Subcutaneous abdominal adipose tissue (tissue), 5 donors: Measurements from ENCODE around the gene PRR20C.
A peak's percentile ranks its signal among the peaks of the same experiment; 100 is the strongest.
"Not testable (repeated sequence)": the region's sequence is repeated elsewhere in the genome, so short reads cannot be mapped to it uniquely, and the experiment has no call there.

ENCODE experiments used
- H3K27ac ChIP-seq: one replicate; pipeline ENCODE4 v1.7.0; 2013; ENCODE audit warnings: low read depth, mild to moderate bottlenecking, inconsistent platforms, low read length, moderate library complexity
- H3K27me3 ChIP-seq, 5 donors: one replicate each; pipeline ENCODE4 v1.7.0; 2013; ENCODE audit warnings: low read length in 5 of 5, inconsistent platforms in 1 of 5; ENCODE audit not compliant: control insufficient read depth in 5 of 5, insufficient read depth in 4 of 5
- H3K36me3 ChIP-seq, 5 donors: one replicate each; pipeline ENCODE4 v1.7.0; 2013; ENCODE audit warnings: low read length in 5 of 5; ENCODE audit not compliant: control insufficient read depth in 5 of 5, insufficient read depth in 5 of 5
- H3K4me1 ChIP-seq, 5 donors: one replicate each; pipeline ENCODE4 v1.7.0; 2013; ENCODE audit warnings: low read length in 5 of 5, mild to moderate bottlenecking in 3 of 5, moderate library complexity in 1 of 5; ENCODE audit not compliant: control insufficient read depth in 5 of 5, insufficient read depth in 5 of 5
- H3K4me3 ChIP-seq, 5 donors: one replicate each; pipeline ENCODE4 v1.7.0; 2013; ENCODE audit warnings: low read length in 5 of 5, low read depth in 1 of 5
- H3K9ac ChIP-seq, 5 donors: one replicate each; pipeline ENCODE4 v1.7.0; 2013; ENCODE audit warnings: low read length in 5 of 5, mild to moderate bottlenecking in 4 of 5, moderate library complexity in 3 of 5
- H3K9me3 ChIP-seq, 5 donors: one replicate each; pipeline ENCODE4 v1.7.0; 2013; ENCODE audit warnings: low read length in 5 of 5; ENCODE audit not compliant: control insufficient read depth in 5 of 5
- donor health status: healthy.
- donor health status: healthy.
- donor health status: healthy.
- donor health status: healthy.
- donor health status: healthy.

Gene PRR20C

DNA sequence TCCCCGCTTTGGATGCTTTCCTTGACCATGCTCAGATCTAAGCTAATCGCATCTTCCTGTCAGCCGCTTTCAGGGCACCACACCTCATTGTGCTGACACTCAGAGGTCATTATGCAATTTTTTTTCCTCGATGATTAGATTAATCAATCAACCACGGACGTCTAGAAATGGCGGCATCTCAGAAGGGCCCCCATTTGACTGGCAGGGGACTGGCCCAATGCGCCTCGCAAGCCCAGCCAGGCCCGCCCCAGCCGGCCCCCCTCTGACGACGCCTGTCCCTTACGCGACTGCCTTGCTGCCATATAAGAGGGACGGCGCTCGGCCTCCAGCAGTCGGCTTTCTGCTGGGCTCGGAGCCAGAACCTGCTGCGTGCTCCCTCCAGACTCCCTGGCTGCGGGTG lies at the start of gene PRR20C:
TSS of gene PRR20C (plus strand) at position 301 of the 400 bp plus-strand sequence. CDS start 387 bp downstream, outside the sequence.
- not testable (repeated sequence) for H3K4me1 ChIP-seq, H3K27me3 ChIP-seq, H3K9ac ChIP-seq, H3K27ac ChIP-seq, H3K9me3 ChIP-seq, H3K36me3 ChIP-seq, H3K4me3 ChIP-seq

GRCh38 chr13:57114945-57115344 lies 38.9 kb upstream of the PRR20C start:
- Histone ChIP-seq H3K9ac (no peak overlapping the region), H3K9me3 (peaks cover 0 to 8% (median 5%) of the 10 kb centered on the region in 5 donors), H3K4me3 (no peak overlapping the region), H3K27ac (no peak overlapping the region), H3K36me3 (no peaks in the 10 kb centered on the region), H3K27me3 (no peaks in the 10 kb centered on the region), H3K4me1 (peaks cover 0 to 3% (median 0%) of the 10 kb centered on the region in 5 donors)

- Histone ChIP-seq H3K9ac (no peak overlapping the region), H3K36me3 (no peaks in the 10 kb centered on the region), H3K27ac (peak overlapping the region; percentile 86), H3K4me3 (no peak overlapping the region), H3K9me3 (no peaks in the 10 kb centered on the region), H3K27me3 (no peaks in the 10 kb centered on the region), H3K4me1 (peaks cover 0 to 15% (median 6%) of the 10 kb centered on the region in 5 donors)
Measured at GRCh38 chr13:57123681-57124080, 30.2 kb upstream of the PRR20C start.

GRCh38 chr13:57128909-57129308 lies 25.0 kb upstream of the PRR20C start:
- Histone ChIP-seq H3K9me3 (no peaks in the 10 kb centered on the region), H3K27ac (no peak overlapping the region), H3K36me3 (no peaks in the 10 kb centered on the region), H3K27me3 (no peaks in the 10 kb centered on the region), H3K9ac (no peak overlapping the region), H3K4me1 (peaks cover 0 to 5% (median 4%) of the 10 kb centered on the region in 5 donors), H3K4me3 (no peak overlapping the region)

DNA sequence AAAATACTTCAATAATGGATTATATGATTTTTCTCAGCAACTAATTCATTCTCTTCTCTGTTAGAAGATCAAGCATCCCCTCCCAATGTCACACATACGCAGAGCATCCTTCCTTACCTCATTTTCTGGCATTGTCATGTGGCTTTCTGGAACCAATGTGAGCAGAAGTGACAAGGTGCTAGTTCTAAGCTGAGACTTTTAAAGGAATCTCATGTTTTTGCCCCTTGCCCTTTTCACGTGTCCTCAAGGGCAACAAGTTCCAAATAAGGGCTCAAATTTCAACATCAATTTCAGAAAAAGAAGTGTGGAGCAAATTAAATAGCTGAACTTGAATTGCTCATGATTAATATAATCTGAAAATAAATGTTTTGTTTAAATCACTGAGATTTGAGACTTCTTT lies 17.8 kb upstream of the PRR20C start:
- Histone ChIP-seq H3K4me1 (peaks cover 0 to 18% (median 0%) of the 10 kb centered on the region in 5 donors), H3K27ac (no peak overlapping the region), H3K9me3 (no peaks in the 10 kb centered on the region), H3K27me3 (no peaks in the 10 kb centered on the region), H3K4me3 (peak overlapping the region in 1 of 5 donors; percentile 45), H3K36me3 (no peaks in the 10 kb centered on the region), H3K9ac (peak overlapping the region in 1 of 5 donors; percentile 32)

- H3K36me3 ChIP-seq, result no peaks in the 10 kb centered on the region
- no peak overlapping the region for H3K27ac ChIP-seq
Measured at GRCh38 chr13:57137585-57137984, 16.3 kb upstream of the PRR20C start.

GRCh38 chr13:57138988-57139387 lies 14.9 kb upstream of the PRR20C start:
- Histone ChIP-seq H3K27me3 (no peaks in the 10 kb centered on the region), H3K36me3 (no peaks in the 10 kb centered on the region), H3K4me3 (no peak overlapping the region), H3K27ac (no peak overlapping the region), H3K4me1 (peaks cover 0 to 18% (median 0%) of the 10 kb centered on the region in 5 donors), H3K9ac (no peak overlapping the region), H3K9me3 (no peaks in the 10 kb centered on the region)

More at GRCh38 chr13:57137585-57137984, 16.3 kb upstream of the PRR20C start:
- no peak overlapping the region for H3K9ac ChIP-seq
- H3K27me3 ChIP-seq, result no peaks in the 10 kb centered on the region
- H3K4me3 ChIP-seq, result no peak overlapping the region
- H3K4me1 ChIP-seq, result peaks cover 0 to 18% (median 0%) of the 10 kb centered on the region in 5 donors
- no peaks in the 10 kb centered on the region for H3K9me3 ChIP-seq

DNA sequence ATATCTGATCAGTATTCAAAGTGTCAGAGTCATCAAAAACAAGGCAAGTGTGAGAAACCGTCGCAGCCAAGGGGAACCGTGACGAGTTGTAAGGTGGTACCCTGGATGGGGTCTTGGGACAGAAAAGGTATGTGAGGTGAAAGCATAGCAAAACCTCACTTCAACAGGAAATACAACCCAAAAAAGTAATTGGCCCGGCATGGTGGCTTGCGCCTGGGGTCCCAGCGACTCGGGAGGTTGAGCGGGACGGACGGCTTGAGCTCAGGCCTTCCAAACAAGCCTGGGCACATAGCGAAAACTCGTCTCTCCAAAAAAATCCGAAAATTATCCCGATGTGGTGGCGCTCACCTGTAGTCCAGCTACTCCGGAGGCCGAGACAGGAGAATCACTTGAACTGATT lies 14.1 kb upstream of the PRR20C start:
- not testable (repeated sequence) for H3K9ac ChIP-seq, H3K36me3 ChIP-seq, H3K27ac ChIP-seq, H3K9me3 ChIP-seq, H3K4me3 ChIP-seq, H3K27me3 ChIP-seq
- H3K4me1 ChIP-seq, result peaks cover 0 to 18% (median 0%) of the 10 kb centered on the region in 5 donors

DNA sequence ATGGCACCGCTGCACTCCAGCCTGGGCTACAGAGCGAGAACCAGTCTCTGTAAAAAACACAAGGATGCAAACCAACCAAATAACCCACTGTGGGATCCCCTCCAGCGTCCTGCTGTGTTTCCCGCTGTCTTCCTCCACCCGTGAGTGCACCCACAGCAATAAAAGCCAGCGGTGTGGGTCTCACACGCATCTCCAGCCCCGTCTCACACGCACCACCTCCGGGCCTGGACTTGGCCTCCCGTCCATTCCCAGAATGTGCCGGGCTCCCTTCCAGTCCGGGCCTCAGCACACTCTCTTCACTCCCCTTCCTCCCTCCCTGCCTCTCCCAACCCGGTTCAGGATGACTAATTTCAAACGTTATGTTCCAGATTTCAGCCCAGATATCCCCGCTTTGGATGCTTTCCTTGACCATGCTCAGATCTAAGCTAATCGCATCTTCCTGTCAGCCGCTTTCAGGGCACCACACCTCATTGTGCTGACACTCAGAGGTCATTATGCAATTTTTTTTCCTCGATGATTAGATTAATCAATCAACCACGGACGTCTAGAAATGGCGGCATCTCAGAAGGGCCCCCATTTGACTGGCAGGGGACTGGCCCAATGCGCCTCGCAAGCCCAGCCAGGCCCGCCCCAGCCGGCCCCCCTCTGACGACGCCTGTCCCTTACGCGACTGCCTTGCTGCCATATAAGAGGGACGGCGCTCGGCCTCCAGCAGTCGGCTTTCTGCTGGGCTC lies 13.5 kb upstream of the PRR20C start, which contains the start of gene PRR20A:
TSS of gene PRR20A (plus strand) at position 684 of the 734 bp plus-strand sequence. CDS start 387 bp downstream, outside the sequence.
- H3K4me3 ChIP-seq, H3K9me3 ChIP-seq, H3K27ac ChIP-seq, H3K36me3 ChIP-seq, H3K27me3 ChIP-seq, H3K9ac ChIP-seq: not testable (repeated sequence)
- peaks cover 0 to 15% (median 0%) of the 10 kb centered on the region in 5 donors for H3K4me1 ChIP-seq

GRCh38 chr13:57147188-57147587 lies 6.7 kb upstream of the PRR20C start, which contains the start of gene PRR20B:
Gene PRR20B (plus strand): TSS chr13:57147488. CDS start chr13:57147875, 387 bp downstream.
- H3K27me3 ChIP-seq, H3K4me3 ChIP-seq, H3K27ac ChIP-seq, H3K9me3 ChIP-seq, H3K4me1 ChIP-seq, H3K36me3 ChIP-seq, H3K9ac ChIP-seq: not testable (repeated sequence)
